NCI-H69 (cell line): Measurements from ENCODE around the gene MAGI2.

Experiments
- DNase-seq: peaks from one replicate; lab custom pipeline; 2025; lab: John Stamatoyannopoulos, UW

The MAGI2 gene

GRCh38 chr7:78146546-78146945, 1306.9 kb downstream of the MAGI2 start:
- no peak for DNase-seq

- no peak for DNase-seq
These were observed 1309.8 kb downstream of the MAGI2 start for GRCh38 chr7:78143661-78144060.

- peak; percentile 95 for DNase-seq
These were observed 1311.8 kb downstream of the MAGI2 start for GRCh38 chr7:78141522-78142281.

- peak; percentile 43 for DNase-seq
These were observed 1313.4 kb downstream of the MAGI2 start for GRCh38 chr7:78140109-78140508.

- DNase-seq, result peak; percentile 65
These were observed 1314.1 kb downstream of the MAGI2 start for GRCh38 chr7:78139335-78139734.

GRCh38 chr7:78134774-78135173, 1318.7 kb downstream of the MAGI2 start:
- no peak for DNase-seq

- DNase-seq, result peak; percentile 82
These were observed 1319.2 kb downstream of the MAGI2 start for GRCh38 chr7:78134256-78134655.

GRCh38 chr7:78130446-78131215, 1322.8 kb downstream of the MAGI2 start:
- no peak for DNase-seq

- DNase-seq, result no peak
These were observed 1323.6 kb downstream of the MAGI2 start for GRCh38 chr7:78129865-78130264.

GRCh38 chr7:78127009-78127408, 1326.5 kb downstream of the MAGI2 start:
- DNase-seq, result no peak

GRCh38 chr7:78125884-78126283, 1327.6 kb downstream of the MAGI2 start:
- DNase-seq, result peak; percentile 60

- no peak for DNase-seq
These were observed 1329.3 kb downstream of the MAGI2 start for GRCh38 chr7:78124216-78124615.

GRCh38 chr7:78121888-78122287, 1331.6 kb downstream of the MAGI2 start:
- no peak for DNase-seq

- no peak for DNase-seq
These were observed 1335.0 kb downstream of the MAGI2 start for GRCh38 chr7:78118470-78118869.

- DNase-seq, result no peak
These were observed 1337.6 kb downstream of the MAGI2 start for GRCh38 chr7:78115876-78116275.

GRCh38 chr7:78114993-78115392, 1338.5 kb downstream of the MAGI2 start:
- DNase-seq, result no peak

GRCh38 chr7:78112488-78112887, 1341.0 kb downstream of the MAGI2 start:
- peak; percentile 48 for DNase-seq

- peak; percentile 86 for DNase-seq
These were observed 1342.1 kb downstream of the MAGI2 start for GRCh38 chr7:78111386-78111785.

- DNase-seq, result no peak
These were observed 1350.0 kb downstream of the MAGI2 start for GRCh38 chr7:78103475-78103874.

- DNase-seq, result no peak
These were observed 1352.4 kb downstream of the MAGI2 start for GRCh38 chr7:78101076-78101475.

- DNase-seq, result peak; percentile 55
These were observed 1353.6 kb downstream of the MAGI2 start for GRCh38 chr7:78099715-78100394.

- DNase-seq, result no peak
These were observed 1357.9 kb downstream of the MAGI2 start for GRCh38 chr7:78095549-78095948.

- DNase-seq, result no peak
These were observed 1361.1 kb downstream of the MAGI2 start for GRCh38 chr7:78092331-78092730.
